Heart left ventricle (tissue), 16 donors: ENCODE measurements around the gene TMEM176B. TPM values are rescaled to one million over a fixed set of nuclear protein-coding genes. Genes with fewer than 3 reads are reported as not detected.

ENCODE experiments used
- ATAC-seq, 4 donors: fragments of 200-7000 bp; cut with Tn5 transposase; one replicate each; pipeline ENCODE4 v1.9.1; 2020 to 2022; ENCODE audit warnings: moderate library complexity in 4 of 4, mild to moderate bottlenecking in 3 of 4, moderate number of reproducible peaks in 1 of 4
- DNase-seq, 5 donors: peaks; one replicate each; pipeline ENCODE4 v3.0.0-alpha.2; 2020
- H3K27ac ChIP-seq, 12 donors: fragments of 200-600 bp; sonication (generic) in 4 of 12; one replicate each; pipeline versions ENCODE4 v1.5.0 to v1.8.0; 2016 to 2022; ENCODE audit warnings: mild to moderate bottlenecking in 2 of 12
- H3K27me3 ChIP-seq, 9 donors: fragments of 200-600 bp; sonication (generic) in 2 of 9; one replicate each; pipeline versions ENCODE4 v1.5.1 to v1.8.0; 2016 to 2022; ENCODE audit warnings: mild to moderate bottlenecking in 3 of 9
- H3K36me3 ChIP-seq, 9 donors: fragments of 200-600 bp; sonication (generic) in 2 of 9; one replicate each; pipeline versions ENCODE4 v1.5.0 to v1.8.0; 2018 to 2022; ENCODE audit warnings: mild to moderate bottlenecking in 2 of 9
- H3K4me1 ChIP-seq, 12 donors: fragments of 200-600 bp; sonication (generic) in 4 of 12; one replicate each; pipeline versions ENCODE4 v1.5.0 to v1.8.0; 2016 to 2022; ENCODE audit warnings: mild to moderate bottlenecking in 3 of 12
- H3K4me3 ChIP-seq, 12 donors: fragments of 200-600 bp; sonication (generic) in 4 of 12; one replicate each; pipeline versions ENCODE4 v1.5.0 to v1.8.0; 2017 to 2022; ENCODE audit warnings: mild to moderate bottlenecking in 9 of 12, moderate library complexity in 4 of 12
- H3K9me3 ChIP-seq, 12 donors: fragments of 200-600 bp; sonication (generic) in 4 of 12; one replicate each; pipeline versions ENCODE4 v1.5.0 to v1.8.0; 2016 to 2022; ENCODE audit warnings: mild to moderate bottlenecking in 1 of 12
- CTCF ChIP-seq, 12 donors: fragments of 200-600 bp; sonication (generic) in 4 of 12; IDR thresholded peaks; one replicate each; pipeline versions ENCODE4 v1.5.0 to v1.8.0; 2018 to 2022; ENCODE audit warnings: antibody characterized with exemption in 12 of 12, mild to moderate bottlenecking in 5 of 12
- POLR2A ChIP-seq, 2 donors: fragments of 450-650 bp; IDR thresholded peaks; one replicate each; pipeline ENCODE4 v1.6.1; 2017; ENCODE audit warnings: antibody characterized with exemption in 2 of 2, mild to moderate bottlenecking in 2 of 2, moderate library complexity in 2 of 2
- WGBS, 4 donors: extraction: QIAGEN DNeasy Blood & Tissue Kit in 2 of 4; methylation state at CpG; one replicate each; pipeline versions ENCODE4 v1.1.5 to v1.1.7; 2013 to 2018; 5-methylcytosine and 5-hydroxymethylcytosine counted together
- intact Hi-C, 10 donors: fragments of 100-400 bp; cut with DNase I; formaldehyde crosslinking; loops; one replicate each; pipeline versions ENCODE4 v1.11.1 to v1.14.2; 2022
- polyA plus RNA-seq, 2 donors: library from polyadenylated mRNA; stranded (reverse); fragments of 200-250 nt; gene quantifications; one replicate each; pipeline ENCODE4 v1.2.3, GENCODE V29; 2013
- total RNA-seq, 9 donors: library from RNA; depleted of rRNA in 2 of 9; stranded (reverse); fragments of >200 nt in 2 of 9; fragmentation: NEBNext Ultra II Directional in 3 of 9; extraction: Animal tissue kit (Norgen Biotek cat#: 25700) in 3 of 9; gene quantifications; one replicate each; pipeline versions ENCODE4 v1.1.0 to v1.2.4, GENCODE V29; 2016 to 2023
- donor health status: ischemic (EF 13 %, LVEDD 7.1; RV severe dilation, severe dysfunction).
- donor health status: healthy with polysubstance abuse.
- donor health status: DM: no; HTN: yes; CAD: no.
- donor health status: DM: no; HTN: no; CAD: no.
- donor health status: ischemic (EF 25% LVEDD 6.9; RV normal size, moderate dysfunction).
- donor health status: ischemic (EF 25% LVEDD 5.7; RV mildly dilated, moderate dysfunction).
- donor health status: healthy.
- donor health status: DM: yes; HTN: yes; CAD: no.
- donor health status: ischemic (EF 35%, LVEDD 5.7; RV mildly dilated, moderate dysfunction).
- donor health status: nonischemic (EF 11% LVEDD 7.7; RV severe dilation, severe dysfunction).
- donor health status: DM: yes; HTN: yes; CAD: no.
- donor health status: PGD.
- donor health status: ischemic (EF 29% LVEDD 5.4; RV normal size, mild dysfunction).
- donor health status: nonischemic (EF 23%, LVEDD 6.1; RV moderate dilation, normal function).

TMEM176B gene
- total and polyA plus RNA-seq, 11 donors = 18.9 to 137 (median 84.3) TPM

GRCh38 chr7:150848111-150848510, 47.9 kb upstream of the TMEM176B start:
- H3K36me3 ChIP-seq = no peaks in the 10 kb centered on the region
- no peak for TF ChIP-seq POLR2A (IDR thresholded peaks at IDR 0.05)
- TF ChIP-seq CTCF (IDR thresholded peaks at IDR 0.05) = no peak
- H3K27ac ChIP-seq = no peak overlapping the region
- peaks cover 0 to 9% (median 0%) of the 10 kb centered on the region in 9 donors for H3K27me3 ChIP-seq
- H3K4me1 ChIP-seq = peaks cover 0 to 17% (median 0%) of the 10 kb centered on the region in 12 donors
- ATAC-seq = no peak
- 89 to 95% (median 91%) methylated on average over 8 of the region's 8 CpGs for WGBS, 4 donors
- intact Hi-C loops = no loop called here
- H3K4me3 ChIP-seq = no peak overlapping the region
- H3K9me3 ChIP-seq = no peaks in the 10 kb centered on the region
- no peak for DNase-seq

- H3K36me3 ChIP-seq = no peaks in the 10 kb centered on the region
- no peak for DNase-seq
- H3K4me1 ChIP-seq = peaks cover 0 to 17% (median 0%) of the 10 kb centered on the region in 12 donors
- H3K4me3 ChIP-seq = no peak overlapping the region
- WGBS, 4 donors = 86 to 91% (median 89%) methylated on average over 5 of the region's 5 CpGs
- TF ChIP-seq POLR2A (IDR thresholded peaks at IDR 0.05) = no peak
- TF ChIP-seq CTCF (IDR thresholded peaks at IDR 0.05) = no peak
- ATAC-seq = no peak
- no peaks in the 10 kb centered on the region for H3K9me3 ChIP-seq
- H3K27me3 ChIP-seq = peaks cover 0 to 9% (median 0%) of the 10 kb centered on the region in 9 donors
- H3K27ac ChIP-seq = no peak overlapping the region
- intact Hi-C loops = no loop called here
Measured at GRCh38 chr7:150847536-150847935, 47.4 kb upstream of the TMEM176B start.

GRCh38 chr7:150846291-150847115, 46.3 kb upstream of the TMEM176B start:
- 90 to 93% (median 92%) methylated on average over 10 to 14 of the region's 14 CpGs for WGBS, 4 donors
- ATAC-seq (no peak), DNase-seq (no peak)
- peaks cover 0 to 9% (median 0%) of the 10 kb centered on the region in 9 donors for H3K27me3 ChIP-seq
- no peak for TF ChIP-seq CTCF (IDR thresholded peaks at IDR 0.05)
- no peak for TF ChIP-seq POLR2A (IDR thresholded peaks at IDR 0.05)
- intact Hi-C loops = no loop called here
- no peak overlapping the region for H3K27ac ChIP-seq
- peaks cover 0 to 17% (median 0%) of the 10 kb centered on the region in 12 donors for H3K4me1 ChIP-seq
- no peaks in the 10 kb centered on the region for H3K9me3 ChIP-seq
- no peaks in the 10 kb centered on the region for H3K36me3 ChIP-seq
- H3K4me3 ChIP-seq = no peak overlapping the region

GRCh38 chr7:150845421-150845861, 45.3 kb upstream of the TMEM176B start:
- Histone ChIP-seq H3K27ac (peak overlapping the region in 2 of 12 donors; percentile 8 to 69), H3K36me3 (no peaks in the 10 kb centered on the region), H3K4me3 (no peak overlapping the region), H3K27me3 (no peaks in the 10 kb centered on the region), H3K9me3 (no peaks in the 10 kb centered on the region), H3K4me1 (peaks cover 0 to 17% (median 0%) of the 10 kb centered on the region in 12 donors)
- 3 to 9% (median 5%) methylated on average over 4 of the region's 4 CpGs for WGBS, 4 donors
- DNase-seq (peak; percentile 49 to 81 (median 59)), ATAC-seq (peak; percentile 68 to 93 (median 82))
- TF ChIP-seq POLR2A (IDR thresholded peaks at IDR 0.05) (no peak), CTCF (IDR thresholded peaks at IDR 0.05) (no peak)
- intact Hi-C loops = no loop called here
